ENCODE results near the gene FOXF2. TPM values are rescaled to one million over a fixed set of nuclear protein-coding genes. Genes with fewer than 3 reads are reported as not detected.

The FOXF2 gene
- 0.28 and 0.58 TPM in 2 replicates for total RNA-seq

GRCh38 chr6:1389369-1390132, at the start of gene FOXF2:
FOXF2 (plus strand) TSS chr6:1389576; CDS start chr6:1389948, 372 bp downstream.

Other genes with a start within 250 kb of the FOXF2 start
- gene FOXQ1, start 77.5 kb upstream of the FOXF2 start, total RNA-seq = not detected in 2 replicates
- gene FOXC1, start 220.3 kb downstream of the FOXF2 start, total RNA-seq = 2.3 and 2.8 TPM in 2 replicates

Measured in regular cardiac myocyte (primary cell).